Measurements from ENCODE around the gene RRN3.
"Not testable (repeated sequence)": the region's sequence is repeated elsewhere in the genome, so short reads cannot be mapped to it uniquely, and the experiment has no call there.

GRCh38 chr16:15100372-15100987 is 6.4 kb upstream of the RRN3 start:
- not testable (repeated sequence) for TF ChIP-seq CTCF, POLR2A (IDR thresholded peaks at IDR 0.05)

Measured in ovary (tissue), 3 donors.